KOPT-K1 (cell line): ENCODE measurements around the gene ZNF619.

Experiments used
- H3K27ac ChIP-seq: fragments of 200-600 bp; sonication (generic); 2 replicates; pipeline ENCODE4 v1.5.1; 2016; ENCODE audit warnings: antibody characterized with exemption, mild to moderate bottlenecking, low read depth, low read length; ENCODE audit not compliant: poor library complexity, severe bottlenecking
- H3K36me3 ChIP-seq: fragments of 200-600 bp; sonication (generic); 2 replicates; pipeline ENCODE4 v1.5.1; 2017; ENCODE audit warnings: antibody characterized with exemption, mild to moderate bottlenecking, low read length, moderate library complexity; ENCODE audit not compliant: insufficient read depth
- H3K9me3 ChIP-seq: fragments of 200-600 bp; sonication (generic); 2 replicates; pipeline ENCODE4 v1.5.1; 2017; ENCODE audit warnings: antibody characterized with exemption, low read length, mild to moderate bottlenecking; ENCODE audit not compliant: insufficient read depth, poor library complexity, severe bottlenecking

The ZNF619 gene

GRCh38 chr3:40502034-40502433 is 25.1 kb downstream of the ZNF619 start:
- Histone ChIP-seq H3K36me3 (no peaks in the 10 kb centered on the region), H3K27ac (no peak overlapping the region), H3K9me3 (no peaks in the 10 kb centered on the region)

- H3K27ac ChIP-seq: no peak overlapping the region
- no peaks in the 10 kb centered on the region for H3K9me3 ChIP-seq
- no peaks in the 10 kb centered on the region for H3K36me3 ChIP-seq
Measured at GRCh38 chr3:40504636-40505430, 27.9 kb downstream of the ZNF619 start.

- Histone ChIP-seq H3K9me3 (no peaks in the 10 kb centered on the region), H3K36me3 (no peaks in the 10 kb centered on the region), H3K27ac (no peak within 1 kb of the TSS)
Measured at GRCh38 chr3:40505599-40506462, 28.9 kb downstream of the ZNF619 start, which contains the start of gene ZNF620. Gene ZNF620, plus strand, starts transcription at chr3:40506039. Its CDS starts 314 bp downstream, at chr3:40506353.

GRCh38 chr3:40511031-40511718 is 34.3 kb downstream of the ZNF619 start:
- no peaks in the 10 kb centered on the region for H3K36me3 ChIP-seq
- no peaks in the 10 kb centered on the region for H3K9me3 ChIP-seq

GRCh38 chr3:40516201-40516600 is 39.3 kb downstream of the ZNF619 start:
- H3K27ac ChIP-seq: no peak overlapping the region
- no peaks in the 10 kb centered on the region for H3K36me3 ChIP-seq
- no peaks in the 10 kb centered on the region for H3K9me3 ChIP-seq

More at GRCh38 chr3:40511031-40511718, 34.3 kb downstream of the ZNF619 start:
- H3K27ac ChIP-seq: no peak overlapping the region

- Histone ChIP-seq H3K36me3 (no peaks in the 10 kb centered on the region), H3K9me3 (no peaks in the 10 kb centered on the region), H3K27ac (no peak overlapping the region)
Measured at GRCh38 chr3:40518067-40518466, 41.1 kb downstream of the ZNF619 start.

- H3K27ac ChIP-seq: no peak overlapping the region
Measured at GRCh38 chr3:40518848-40519247, 41.9 kb downstream of the ZNF619 start.

GRCh38 chr3:40521254-40521653 is 44.3 kb downstream of the ZNF619 start:
- H3K9me3 ChIP-seq: no peaks in the 10 kb centered on the region
- H3K36me3 ChIP-seq: no peaks in the 10 kb centered on the region
- no peak overlapping the region for H3K27ac ChIP-seq

More at GRCh38 chr3:40518848-40519247, 41.9 kb downstream of the ZNF619 start:
- Histone ChIP-seq H3K36me3 (no peaks in the 10 kb centered on the region), H3K9me3 (no peaks in the 10 kb centered on the region)

- no peaks in the 10 kb centered on the region for H3K36me3 ChIP-seq
- no peaks in the 10 kb centered on the region for H3K9me3 ChIP-seq
- no peak overlapping the region for H3K27ac ChIP-seq
Measured at GRCh38 chr3:40523781-40524180, 46.9 kb downstream of the ZNF619 start.

GRCh38 chr3:40524222-40524567 is 47.3 kb downstream of the ZNF619 start:
- peak overlapping the region; percentile 55 for H3K27ac ChIP-seq
- no peaks in the 10 kb centered on the region for H3K36me3 ChIP-seq
- no peaks in the 10 kb centered on the region for H3K9me3 ChIP-seq

- no peaks in the 10 kb centered on the region for H3K36me3 ChIP-seq
- H3K9me3 ChIP-seq: no peaks in the 10 kb centered on the region
- H3K27ac ChIP-seq: peak within 1 kb of the TSS; percentile 55
Measured at GRCh38 chr3:40524568-40525285, 47.8 kb downstream of the ZNF619 start, which contains the start of gene ZNF621. Gene ZNF621, plus strand, starts transcription at chr3:40524960. Its CDS starts 881 bp downstream, at chr3:40525841.

- H3K36me3 ChIP-seq: no peaks in the 10 kb centered on the region
- no peaks in the 10 kb centered on the region for H3K9me3 ChIP-seq
- no peak overlapping the region for H3K27ac ChIP-seq
Measured at GRCh38 chr3:40528426-40528825, 51.5 kb downstream of the ZNF619 start.

- no peaks in the 10 kb centered on the region for H3K9me3 ChIP-seq
- no peaks in the 10 kb centered on the region for H3K36me3 ChIP-seq
Measured at GRCh38 chr3:40532252-40532651, 55.3 kb downstream of the ZNF619 start.

GRCh38 chr3:40534283-40534682 is 57.4 kb downstream of the ZNF619 start:
- H3K36me3 ChIP-seq: no peaks in the 10 kb centered on the region
- H3K27ac ChIP-seq: no peak overlapping the region
- H3K9me3 ChIP-seq: no peaks in the 10 kb centered on the region

More at GRCh38 chr3:40532252-40532651, 55.3 kb downstream of the ZNF619 start:
- H3K27ac ChIP-seq: no peak overlapping the region
